Measurements from ENCODE around the gene SKAP1.
"Not testable (repeated sequence)": the region's sequence is repeated elsewhere in the genome, so short reads cannot be mapped to it uniquely, and the experiment has no call there.

The SKAP1 gene

DNA sequence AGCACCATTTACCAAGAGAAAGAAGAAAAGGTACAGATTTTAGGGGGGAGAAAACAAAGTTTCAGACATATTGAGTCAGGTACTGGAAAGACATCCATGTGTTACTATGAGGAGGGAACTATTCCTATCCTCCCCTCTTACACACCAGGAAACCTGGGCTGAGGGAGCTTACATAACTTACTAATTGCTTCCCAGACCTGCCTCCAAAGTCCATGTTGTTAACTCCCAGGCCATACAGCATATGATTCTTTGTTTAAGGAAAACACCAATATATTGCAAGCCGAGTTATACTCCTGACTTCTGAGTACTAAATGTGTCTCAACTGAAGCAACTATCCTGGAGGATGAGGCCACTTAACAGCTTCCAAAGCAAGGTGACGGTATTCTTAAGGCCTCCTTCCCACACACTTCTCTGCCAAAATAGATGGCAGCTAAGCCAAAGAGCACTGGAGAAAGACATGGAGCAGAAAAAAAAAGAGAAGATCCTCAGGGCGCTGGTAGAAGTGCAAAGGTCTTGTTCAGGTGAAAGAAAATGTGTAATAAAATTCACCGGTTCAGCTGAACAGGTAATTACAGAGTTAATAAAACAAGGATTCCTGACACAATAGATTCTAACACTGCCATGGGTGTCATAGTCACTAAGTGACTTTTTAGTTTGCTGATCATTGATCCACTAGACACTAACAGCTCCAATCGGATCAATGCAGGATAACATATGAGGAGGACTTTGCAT is 151.1 kb downstream of the SKAP1 start:
- DNase-seq = no peak

- DNase-seq = no peak
These were observed 153.2 kb downstream of the SKAP1 start for GRCh38 chr17:48276776-48277175.

- no peak for DNase-seq
These were observed 159.1 kb downstream of the SKAP1 start for GRCh38 chr17:48270899-48271298.

DNA sequence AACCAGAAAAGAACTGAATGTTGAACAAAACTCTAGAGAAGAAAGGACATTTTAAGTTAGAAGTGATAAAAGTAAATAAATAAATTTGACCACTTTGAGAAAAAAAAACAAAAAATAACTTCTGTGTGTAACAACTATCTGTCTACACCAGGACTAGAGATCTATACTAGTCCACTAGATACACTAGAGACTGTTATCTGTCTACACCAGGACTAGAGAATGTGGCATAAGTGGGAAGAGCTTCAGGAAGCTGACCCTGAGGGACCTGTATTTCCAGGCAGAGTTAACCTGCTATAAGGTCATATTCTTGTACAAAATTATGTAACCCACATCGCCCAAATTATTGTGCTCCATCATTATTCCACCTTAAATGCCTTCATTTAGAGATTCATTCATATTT is 160.8 kb downstream of the SKAP1 start:
- DNase-seq = no peak

GRCh38 chr17:48263731-48264035 is 166.3 kb downstream of the SKAP1 start:
- no peak for DNase-seq

GRCh38 chr17:48262982-48263730 is 166.9 kb downstream of the SKAP1 start:
- peak in 1 of 2 donors; percentile 33 for DNase-seq

DNA sequence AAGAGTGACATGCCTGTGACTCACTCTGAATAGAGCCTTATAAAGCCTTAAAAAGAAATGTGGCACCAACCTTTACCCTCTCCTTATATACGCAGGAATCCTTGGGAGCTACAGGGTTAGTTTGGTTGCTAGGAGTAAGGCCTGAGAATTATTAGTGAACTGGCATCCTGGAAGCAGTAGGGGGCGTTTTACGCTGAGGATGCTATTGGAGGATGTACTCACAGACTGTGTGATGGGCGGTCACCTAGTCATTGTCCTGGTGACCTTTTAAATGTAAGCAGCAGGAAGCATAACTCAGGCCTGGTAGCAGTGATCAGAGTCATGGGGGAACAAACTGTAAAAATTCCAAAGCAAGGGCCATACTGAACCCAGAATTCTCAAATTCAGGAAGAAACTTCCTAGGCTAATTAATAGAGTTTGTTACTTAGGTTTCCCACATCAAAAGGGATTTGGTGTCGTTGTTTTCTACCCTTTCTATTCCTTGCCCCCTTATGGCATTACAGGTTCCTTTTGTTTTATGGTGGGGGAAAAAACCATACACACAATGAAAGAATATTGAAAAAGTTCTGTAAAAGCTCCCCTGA is 168.6 kb downstream of the SKAP1 start:
- peak in 1 of 2 donors; percentile 4 for DNase-seq

- DNase-seq = no peak
These were observed 170.2 kb downstream of the SKAP1 start for GRCh38 chr17:48259694-48260291.

- DNase-seq = no peak
These were observed 171.7 kb downstream of the SKAP1 start for GRCh38 chr17:48258331-48258730.

- DNase-seq = no peak
These were observed 174.3 kb downstream of the SKAP1 start for GRCh38 chr17:48255759-48256158.

- DNase-seq = no peak
These were observed 175.1 kb downstream of the SKAP1 start for GRCh38 chr17:48254896-48255295.

DNA sequence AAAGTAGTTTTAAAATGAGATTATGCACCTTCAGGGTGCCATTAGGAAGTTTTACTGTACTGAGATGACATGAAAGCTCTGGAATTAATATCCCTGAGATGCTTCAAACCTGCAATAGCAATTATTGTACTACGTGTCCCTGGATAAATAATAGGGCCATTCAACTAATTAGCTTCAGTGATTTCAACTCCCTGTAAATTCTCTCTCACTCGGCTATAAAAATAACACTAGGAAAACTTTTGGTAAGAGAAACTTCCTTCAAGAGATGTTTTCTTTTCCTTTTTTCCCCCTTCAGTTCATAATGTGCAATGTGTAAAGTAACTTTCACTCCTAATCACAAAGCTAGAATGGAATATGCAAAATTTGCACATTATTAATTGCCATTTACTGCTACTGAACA is 176.0 kb downstream of the SKAP1 start:
- DNase-seq = no peak

GRCh38 chr17:48251950-48252349 is 178.1 kb downstream of the SKAP1 start:
- no peak for DNase-seq

- DNase-seq = no peak
These were observed 179.1 kb downstream of the SKAP1 start for GRCh38 chr17:48250949-48251348.

- not testable (repeated sequence) for DNase-seq
These were observed 180.0 kb downstream of the SKAP1 start for GRCh38 chr17:48250059-48250458.

DNA sequence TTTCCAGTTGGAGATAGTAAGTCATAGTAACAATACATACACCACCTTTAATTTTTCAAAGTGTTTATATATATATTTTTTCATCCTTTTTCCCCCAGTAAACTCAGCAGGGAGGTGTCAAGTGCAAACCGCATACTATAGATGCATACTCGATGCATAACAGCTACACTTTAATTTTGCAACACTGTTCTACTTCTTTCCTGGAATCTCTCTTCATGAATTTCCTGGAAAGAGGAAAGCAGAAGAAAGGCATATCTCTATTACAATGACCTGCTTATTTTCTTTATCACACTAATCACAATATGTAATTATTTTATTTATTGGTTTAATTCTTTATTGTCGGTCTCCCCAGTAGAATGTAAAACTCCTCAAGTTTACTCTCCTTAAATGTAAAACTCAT is 182.4 kb downstream of the SKAP1 start:
- DNase-seq = no peak

DNA sequence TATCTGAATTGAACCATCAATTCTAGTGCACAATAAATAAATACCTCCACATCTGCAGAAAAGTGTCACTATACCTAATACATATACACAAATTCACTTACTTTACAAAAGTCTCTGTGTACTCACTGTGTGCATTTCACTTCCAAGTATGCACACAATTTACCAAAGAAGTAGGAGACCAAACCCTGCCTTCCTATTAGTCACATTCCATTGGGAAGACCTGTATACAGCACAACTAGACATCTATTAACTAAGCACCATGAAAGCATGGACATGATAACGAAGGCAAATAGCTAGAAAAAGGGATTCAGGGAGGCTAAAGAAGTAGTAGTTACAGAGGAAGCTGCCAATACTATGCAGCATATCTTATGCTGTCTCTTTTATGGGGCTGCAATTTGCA is 183.0 kb downstream of the SKAP1 start:
- no peak for DNase-seq

DNA sequence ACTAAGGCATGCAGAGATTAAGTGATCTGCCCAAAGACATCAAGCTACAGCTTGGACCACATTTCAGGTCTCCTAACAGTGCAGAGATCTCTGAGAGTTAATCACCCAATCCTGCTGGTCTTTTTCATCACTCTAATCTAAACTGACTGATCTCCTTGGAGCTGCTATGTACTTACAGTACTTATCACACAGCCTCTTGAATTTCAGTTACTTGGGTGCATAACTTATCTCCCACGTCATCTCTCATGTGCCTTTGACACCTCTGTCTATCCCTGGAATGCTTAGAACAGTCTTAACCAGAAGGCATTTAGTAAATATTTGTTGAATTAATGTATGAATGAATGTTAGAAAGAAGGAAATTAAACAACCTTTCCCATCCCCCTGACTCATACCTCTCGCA is 183.4 kb downstream of the SKAP1 start:
- no peak for DNase-seq

GRCh38 chr17:48245465-48246033 is 184.5 kb downstream of the SKAP1 start:
- not testable (repeated sequence) for DNase-seq

DNA sequence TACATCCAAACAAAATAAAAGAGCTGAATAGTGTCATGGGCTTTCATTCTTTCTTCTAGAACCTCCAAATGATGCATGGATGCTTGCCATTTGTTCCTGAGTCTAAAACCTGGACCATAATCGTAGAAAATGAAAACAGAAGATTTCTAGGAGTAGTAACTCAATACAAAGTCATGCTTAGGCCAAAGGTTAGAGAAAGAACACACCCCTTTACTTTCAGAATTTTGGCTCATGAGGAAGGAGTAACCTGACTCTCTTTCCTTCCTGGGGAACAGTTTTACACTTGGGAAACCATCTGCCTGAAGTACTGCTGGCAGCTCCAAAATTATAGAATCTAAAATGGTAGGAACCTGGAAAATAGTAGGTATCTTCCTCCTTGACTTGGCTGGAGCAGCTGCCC is 185.2 kb downstream of the SKAP1 start:
- no peak for DNase-seq

- no peak for DNase-seq
These were observed 185.8 kb downstream of the SKAP1 start for GRCh38 chr17:48244121-48244711.

DNA sequence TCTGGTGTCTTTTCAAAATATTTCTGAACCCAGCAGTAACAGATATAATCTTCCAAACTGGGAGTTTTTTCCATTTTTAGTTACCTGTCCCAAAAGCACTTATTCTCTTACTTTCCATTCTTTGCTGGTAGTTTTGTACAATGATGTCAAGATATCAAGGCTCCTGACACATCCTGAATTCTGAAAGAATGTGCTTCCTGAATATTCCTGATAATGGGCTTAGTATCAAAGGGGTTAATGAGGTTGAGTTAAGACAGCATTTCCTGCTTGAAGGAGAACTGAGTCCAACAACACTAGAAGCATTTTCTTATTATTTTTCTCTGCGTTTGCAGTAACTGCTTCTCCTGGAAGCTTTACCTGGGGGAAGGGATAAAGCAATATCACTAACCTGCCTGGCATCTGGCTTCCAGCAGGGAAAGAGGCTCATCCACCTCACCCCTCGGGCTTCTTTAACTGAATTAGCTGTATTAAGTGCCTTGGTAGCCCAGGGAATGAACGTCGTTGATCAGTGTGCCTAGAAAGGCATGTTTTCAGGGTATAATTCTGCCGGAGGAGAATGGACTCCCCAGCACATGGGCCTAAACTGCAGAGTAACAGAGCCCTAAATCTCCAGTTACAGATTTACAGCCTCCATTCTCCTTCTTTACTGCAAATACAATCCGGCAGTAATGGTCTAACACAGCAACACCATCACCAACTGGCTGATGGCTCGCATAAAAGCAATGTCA is 188.1 kb downstream of the SKAP1 start:
- DNase-seq = no peak

Data from CD4-positive, alpha-beta T cell treated with Interleukin-1 beta for 1 hour (primary cell).